Fibroblast of mammary gland (primary cell): ENCODE results near the gene ABHD17A.

Source experiments
- DNase-seq: peaks from one replicate; pipeline ENCODE4 v3.0.0-alpha.2; 2010; ENCODE audit warnings: low read depth
- H3K4me3 ChIP-seq: 2 replicates; pipeline ENCODE4 v1.5.1; 2011; ENCODE audit warnings: low read depth, mild to moderate bottlenecking, low read length, moderate library complexity; ENCODE audit not compliant: control insufficient read depth
- TF ChIP-seq, protein P1 (sequence below): conservative IDR thresholded peaks from 2 replicates; pipeline ENCODE4 v1.5.1; 2011; ENCODE audit warnings: low read depth, low read length, inconsistent platforms; ENCODE audit not compliant: control insufficient read depth, insufficient read depth

Gene ABHD17A

DNA sequence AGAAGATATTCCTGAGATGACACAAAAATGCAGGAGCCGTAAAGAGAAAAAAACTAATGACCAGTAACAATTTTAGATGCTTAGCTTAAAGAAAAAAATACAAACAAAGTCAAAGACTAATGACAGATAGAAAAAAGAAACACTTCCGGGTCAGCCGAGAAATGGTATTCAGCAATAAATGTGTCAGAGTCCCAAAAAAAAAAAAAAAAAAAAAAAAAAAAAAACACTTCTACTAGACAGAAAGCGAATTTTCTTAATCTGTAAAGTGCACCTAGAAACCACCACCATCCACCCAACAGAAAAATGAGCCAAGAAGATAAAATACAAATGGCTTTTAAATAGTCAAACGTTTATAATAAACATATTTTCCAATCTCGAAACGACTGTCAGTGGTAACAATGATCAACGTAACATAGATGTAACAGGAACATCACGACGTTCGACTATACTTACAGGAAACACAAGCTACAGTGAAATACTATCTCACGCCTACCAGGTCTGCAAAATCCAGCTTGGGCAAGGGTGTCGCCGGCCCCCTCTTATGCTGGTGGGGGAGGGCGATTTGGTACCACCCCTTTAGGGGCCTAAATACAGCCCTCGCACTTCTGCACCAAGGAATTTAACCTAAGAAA is 10.6 kb downstream of the ABHD17A start:
- H3K4me3 ChIP-seq, result peak overlapping the region; percentile 88
- TF ChIP-seq, protein P1, sequence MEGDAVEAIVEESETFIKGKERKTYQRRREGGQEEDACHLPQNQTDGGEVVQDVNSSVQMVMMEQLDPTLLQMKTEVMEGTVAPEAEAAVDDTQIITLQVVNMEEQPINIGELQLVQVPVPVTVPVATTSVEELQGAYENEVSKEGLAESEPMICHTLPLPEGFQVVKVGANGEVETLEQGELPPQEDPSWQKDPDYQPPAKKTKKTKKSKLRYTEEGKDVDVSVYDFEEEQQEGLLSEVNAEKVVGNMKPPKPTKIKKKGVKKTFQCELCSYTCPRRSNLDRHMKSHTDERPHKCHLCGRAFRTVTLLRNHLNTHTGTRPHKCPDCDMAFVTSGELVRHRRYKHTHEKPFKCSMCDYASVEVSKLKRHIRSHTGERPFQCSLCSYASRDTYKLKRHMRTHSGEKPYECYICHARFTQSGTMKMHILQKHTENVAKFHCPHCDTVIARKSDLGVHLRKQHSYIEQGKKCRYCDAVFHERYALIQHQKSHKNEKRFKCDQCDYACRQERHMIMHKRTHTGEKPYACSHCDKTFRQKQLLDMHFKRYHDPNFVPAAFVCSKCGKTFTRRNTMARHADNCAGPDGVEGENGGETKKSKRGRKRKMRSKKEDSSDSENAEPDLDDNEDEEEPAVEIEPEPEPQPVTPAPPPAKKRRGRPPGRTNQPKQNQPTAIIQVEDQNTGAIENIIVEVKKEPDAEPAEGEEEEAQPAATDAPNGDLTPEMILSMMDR, result no peak
- peak; percentile 39 for DNase-seq

DNA sequence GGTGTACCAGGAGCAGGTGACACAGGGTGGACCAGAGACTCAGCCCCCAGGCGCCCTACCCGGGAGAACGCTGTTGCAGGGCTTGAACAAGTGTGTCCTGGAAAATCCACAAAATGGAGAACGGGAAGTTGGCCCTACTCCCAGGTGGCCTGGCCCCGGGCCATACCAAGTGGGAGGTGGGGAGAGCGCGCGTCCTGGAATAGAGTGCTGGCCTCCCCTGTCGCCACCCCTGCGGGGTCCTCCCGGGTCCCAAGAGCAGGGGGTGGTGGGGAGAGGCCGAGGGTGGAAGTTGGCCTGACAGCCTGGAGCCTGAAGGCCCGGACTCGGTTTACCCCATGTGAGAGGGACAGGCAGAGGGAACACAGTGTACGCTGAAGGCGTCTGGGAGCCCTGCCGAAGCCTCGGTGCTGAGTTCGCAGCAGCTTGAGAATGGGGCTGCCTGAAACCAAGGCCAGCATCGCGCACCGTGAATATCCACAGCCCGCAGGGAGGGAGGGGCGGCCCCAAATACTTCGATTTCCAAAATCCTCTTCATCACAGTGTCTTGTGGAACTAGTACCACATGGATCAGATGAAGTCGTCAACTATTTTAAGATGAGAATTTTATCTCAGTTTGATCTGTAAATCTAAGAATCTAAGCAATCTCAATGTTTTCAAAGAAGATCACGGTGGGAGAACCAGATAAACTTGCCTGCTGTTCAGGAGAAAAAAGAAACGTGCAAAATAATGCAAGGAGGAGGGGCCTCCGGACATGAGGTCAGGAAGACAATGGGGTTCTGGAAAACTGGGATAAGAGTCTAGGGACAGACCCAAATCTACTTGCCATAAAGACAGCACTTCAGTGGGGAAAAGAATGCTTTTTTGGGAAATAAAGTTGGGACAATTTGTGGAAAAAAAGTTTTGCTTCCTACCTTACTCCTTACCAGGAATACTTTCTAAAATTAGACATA is 11.5 kb downstream of the ABHD17A start:
- peak; percentile 47 for DNase-seq
- H3K4me3 ChIP-seq, result peak overlapping the region; percentile 88
- TF ChIP-seq, protein P1, result no peak

DNA sequence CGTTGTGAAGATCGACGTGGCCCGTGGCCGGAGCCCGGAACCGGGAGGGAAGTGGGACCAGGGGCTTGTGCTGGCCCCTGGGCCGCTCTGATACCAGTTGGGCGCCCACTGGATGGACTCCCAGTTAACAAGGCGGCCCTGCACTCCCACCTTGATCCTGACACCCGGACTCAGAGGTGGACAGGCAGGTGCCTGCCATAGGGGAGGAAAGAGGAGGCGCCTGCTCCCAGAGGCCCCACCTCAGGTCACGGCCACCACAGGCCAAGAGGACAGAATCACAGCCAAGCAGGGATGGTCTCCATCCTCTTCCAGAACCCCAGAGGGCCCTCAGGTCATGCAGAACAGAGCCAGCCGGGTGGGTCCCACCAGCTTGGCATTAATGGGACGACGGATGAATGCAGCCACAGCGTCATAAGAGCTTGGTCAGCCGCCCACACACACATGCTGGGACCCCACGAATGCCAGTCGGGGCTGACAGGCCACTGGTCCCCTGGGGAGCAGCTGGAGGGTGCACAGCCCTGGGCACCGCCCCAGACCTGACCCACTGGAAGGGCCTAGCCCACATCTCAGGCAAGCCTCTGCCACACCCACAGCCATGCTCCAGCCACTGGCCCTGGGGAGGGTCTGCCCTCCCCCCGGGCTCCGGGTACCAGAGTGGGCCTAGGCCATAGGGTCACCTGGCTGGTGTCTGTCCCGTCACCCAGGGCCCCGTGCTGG is 12.3 kb downstream of the ABHD17A start:
- TF ChIP-seq, protein P1, result no peak
- H3K4me3 ChIP-seq, result peak overlapping the region; percentile 10
- DNase-seq, result no peak

DNA sequence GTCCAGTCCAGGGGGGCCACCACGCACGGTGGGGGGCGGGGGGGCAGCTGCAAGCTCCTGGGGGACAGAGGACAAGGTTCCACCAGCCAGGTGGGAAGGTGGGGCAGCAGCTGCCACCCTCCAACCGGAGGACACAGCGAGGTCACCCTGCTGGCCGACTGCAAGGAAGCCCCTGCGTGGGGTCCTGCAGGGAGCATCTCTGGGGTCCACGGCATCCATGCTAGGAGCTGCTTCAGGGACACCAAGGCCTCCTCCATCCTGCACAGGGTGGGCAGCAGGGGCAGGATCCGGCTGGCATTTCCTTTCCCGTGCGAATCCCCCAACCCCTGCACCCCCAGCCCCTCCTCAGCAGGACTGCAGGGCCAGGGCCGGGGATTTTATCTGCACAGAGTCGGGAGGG is 13.7 kb downstream of the ABHD17A start:
- no peak overlapping the region for H3K4me3 ChIP-seq
- DNase-seq, result no peak
- TF ChIP-seq, protein P1, result no peak

DNA sequence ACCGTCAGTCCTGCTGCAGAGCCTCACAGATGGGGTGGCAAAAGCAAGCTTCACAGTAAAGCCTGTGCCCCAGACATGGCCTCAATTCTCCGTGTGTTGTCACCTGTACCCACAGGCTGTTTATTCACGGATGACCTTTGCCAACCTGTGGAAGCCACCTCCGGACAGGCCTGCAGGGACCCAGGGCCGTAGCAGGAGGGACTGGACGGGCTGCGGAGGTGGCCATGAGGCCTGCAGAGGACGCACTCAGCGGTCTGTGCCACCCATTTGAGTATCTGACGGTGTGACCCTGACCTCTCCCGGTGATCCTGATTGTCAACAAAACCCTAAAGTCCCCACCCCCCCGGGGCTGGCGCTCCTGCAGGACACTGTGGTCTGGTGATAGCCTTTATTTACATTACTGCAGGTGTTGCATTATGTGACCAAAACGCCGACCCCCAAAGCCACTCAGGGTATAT is 14.1 kb downstream of the ABHD17A start:
- no peak overlapping the region for H3K4me3 ChIP-seq
- TF ChIP-seq, protein P1, result no peak
- DNase-seq, result no peak

DNA sequence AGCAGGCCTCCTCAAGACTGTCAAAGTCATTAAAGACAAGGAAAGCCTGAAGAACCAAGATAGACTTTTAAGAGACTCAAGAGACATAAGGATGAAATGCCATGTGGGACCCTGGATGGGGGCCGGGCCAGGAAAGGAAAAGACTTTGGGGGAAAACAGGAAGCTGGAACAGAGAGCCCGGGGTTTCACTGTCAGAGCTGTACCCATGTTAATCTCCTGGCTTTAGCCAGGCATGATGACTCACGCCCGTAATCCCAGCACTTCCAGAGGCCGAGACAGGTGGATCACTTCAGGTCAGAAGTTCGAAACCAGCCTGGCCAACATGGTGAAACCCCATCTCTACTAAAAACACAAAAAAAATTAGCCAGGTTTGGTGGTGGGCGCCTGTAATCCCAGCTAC is 16.3 kb downstream of the ABHD17A start:
- TF ChIP-seq, protein P1, result no peak
- no peak overlapping the region for H3K4me3 ChIP-seq

More for the DNA sequence above, 16.3 kb downstream of the ABHD17A start:
- no peak for DNase-seq
